ENCODE measurements around the gene RUFY4. TPM values are rescaled to one million over a fixed set of nuclear protein-coding genes. Genes with fewer than 3 reads are reported as not detected.
A peak's percentile ranks its signal among the peaks of the same experiment; 100 is the strongest.

RUFY4 gene
- total and polyA plus RNA-seq, 9 of the 15 experiments (the other 6 are each of a cell fraction or from before 2014, with no cell fraction given), result not detected

GRCh38 chr2:218066926-218067515 lies 2.0 kb upstream of the RUFY4 start:
- intact Hi-C loops (cut with micrococcal nuclease) (loop anchor here (10.0 kb wide), 2 partner anchors 152 to 282 kb away; no protein-coding TSS in a partner anchor), in situ Hi-C loops (cut with MboI) (no loop called here)
- Histone ChIP-seq H3K4me2 (ENCODE audit: insufficient read depth, low read length) (no peak overlapping the region), H3K9me1 (ENCODE audit: control insufficient read depth, insufficient read depth, low read length) (no peaks in the 10 kb centered on the region), H3K9me3 (replicated peaks; ENCODE audit: control insufficient read depth, insufficient read depth, low read depth, low read length) (no peaks in the 10 kb centered on the region), H3K27me3 (ENCODE audit: control insufficient read depth in 2 of 2, insufficient read depth in 2 of 2, low read length in 2 of 2) (peaks cover 0 to 24% of the 10 kb centered on the region in 2 experiments; a peak in 1 of 5 replicates), H3K27ac (ENCODE audit: extremely low read depth, low read depth, low read length) (no peak overlapping the region), H2AFZ (ENCODE audit: low read depth, low read length) (no peak overlapping the region), H4K20me1 (replicated peaks; ENCODE audit: control insufficient read depth, insufficient read depth, low read length) (no peaks in the 10 kb centered on the region), H3K9ac (ENCODE audit: insufficient read depth in 1 of 2, low read depth in 2 of 2, low read length in 2 of 2) (no peak overlapping the region), H3K36me3 (ENCODE audit: control insufficient read depth, insufficient read depth, low read length) (no peaks in the 10 kb centered on the region), H3K4me1 (replicated peaks in 1 of 2; ENCODE audit: control insufficient read depth in 2 of 2, insufficient read depth in 2 of 2, low read length in 2 of 2) (no peaks in the 10 kb centered on the region; a peak in 2 of 5 replicates), H3K79me2 (ENCODE audit: control insufficient read depth, insufficient read depth, low read length) (no peaks in the 10 kb centered on the region), H3K4me3 (no peak overlapping the region)
- TF ChIP-seq C11orf30 (IDR thresholded peaks at IDR 0.05; ENCODE audit: low read depth) (no peak), PKNOX1 (IDR thresholded peaks at IDR 0.05) (peak; percentile 40; the same call in 1 of the 2 replicates), KAT7 (CRISPR knock-in tag; IDR thresholded peaks at IDR 0.05; ENCODE audit: borderline replicate concordance) (no peak)
- ChIA-PET POLR2A (no interaction called here), CTCF (ENCODE audit: low intra/inter-chr PET ratio) (no interaction called here)
- DNase-seq (ENCODE audit: extremely low read depth in 1 of 4, low spot score in 3 of 4) (peak in 1 of 4 experiments; percentile 6), ATAC-seq (no peak), FAIRE-seq (no peak)
- BruUV-seq (replicated peaks), result no TSS peak
- WGBS (ENCODE audit: insufficient coverage, low coverage, missing lambda C conversion rate), result 0% methylated on average over 10 of the region's 12 CpGs

- intact Hi-C loops (cut with micrococcal nuclease), result loop anchor here (10.0 kb wide), 2 partner anchors 153 to 283 kb away; no protein-coding TSS in a partner anchor
- Histone ChIP-seq H2AFZ (ENCODE audit: low read depth, low read length) (no peak overlapping the region), H3K9ac (ENCODE audit: insufficient read depth in 1 of 2, low read depth in 2 of 2, low read length in 2 of 2) (no peak overlapping the region), H3K9me3 (replicated peaks; ENCODE audit: control insufficient read depth, insufficient read depth, low read depth, low read length) (no peaks in the 10 kb centered on the region), H3K79me2 (ENCODE audit: control insufficient read depth, insufficient read depth, low read length) (no peaks in the 10 kb centered on the region), H3K4me2 (ENCODE audit: insufficient read depth, low read length) (no peak overlapping the region), H3K27me3 (ENCODE audit: control insufficient read depth in 2 of 2, insufficient read depth in 2 of 2, low read length in 2 of 2) (peaks cover 0 to 29% of the 10 kb centered on the region in 2 experiments; a peak in 1 of 5 replicates), H3K36me3 (ENCODE audit: control insufficient read depth, insufficient read depth, low read length) (no peaks in the 10 kb centered on the region), H4K20me1 (replicated peaks; ENCODE audit: control insufficient read depth, insufficient read depth, low read length) (no peaks in the 10 kb centered on the region), H3K4me3 (no peak overlapping the region), H3K4me1 (replicated peaks in 1 of 2; ENCODE audit: control insufficient read depth in 2 of 2, insufficient read depth in 2 of 2, low read length in 2 of 2) (no peaks in the 10 kb centered on the region; a peak in 2 of 5 replicates), H3K27ac (ENCODE audit: extremely low read depth, low read depth, low read length) (no peak overlapping the region), H3K9me1 (ENCODE audit: control insufficient read depth, insufficient read depth, low read length) (no peaks in the 10 kb centered on the region)
- BruUV-seq (replicated peaks), result no TSS peak
- POLR2A ChIA-PET, result no interaction called here
- 0% methylated on average over 1 of the region's 4 CpGs for WGBS (ENCODE audit: insufficient coverage, low coverage, missing lambda C conversion rate)
- FAIRE-seq, result no peak
- DNase-seq (ENCODE audit: extremely low read depth in 1 of 4, low spot score in 3 of 4), result no peak
- CTCF ChIA-PET (ENCODE audit: low intra/inter-chr PET ratio), result no interaction called here
- ATAC-seq, result no peak
- in situ Hi-C loops (cut with MboI), result no loop called here
- no peak for TF ChIP-seq THRAP3 (IDR thresholded peaks at IDR 0.05; ENCODE audit: borderline replicate concordance)
- no peak for TF ChIP-seq ZNF217 (CRISPR knock-in tag; IDR thresholded peaks at IDR 0.05)
- TF ChIP-seq ETV5 (CRISPR knock-in tag; IDR thresholded peaks at IDR 0.05; ENCODE audit: low read depth), result no peak
- TF ChIP-seq CHD4 (IDR thresholded peaks at IDR 0.05; ENCODE audit: insufficient read depth, insufficient replicate concordance, low read depth, low read length, poor library complexity, severe bottlenecking), result no peak
- no peak for TF ChIP-seq MLLT1 (IDR thresholded peaks at IDR 0.05)
Measured at GRCh38 chr2:218067523-218067922, 1.5 kb upstream of the RUFY4 start.

All from K562 (cell line).